IMR-90 (cell line): ENCODE results near the gene PRR9.

Experiments
- CTCF ChIP-seq: conservative IDR thresholded peaks from 2 replicates; pipeline ENCODE4 v1.5.1; 2012; ENCODE audit warnings: mild to moderate bottlenecking, low read depth, low read length, improper control_type of control experiment
- FOS ChIP-seq: fragments of 150-350 bp; IDR thresholded peaks from 2 replicates; pipeline ENCODE4 v1.6.1; 2016; ENCODE audit warnings: low read depth, low read length
- POLR2A ChIP-seq: IDR thresholded peaks from 2 replicates; pipeline ENCODE4 v1.6.1; 2012; ENCODE audit warnings: mild to moderate bottlenecking, low read depth, low read length
- RFX5 ChIP-seq: IDR thresholded peaks from 2 replicates; pipeline ENCODE4 v1.8.0; 2012; ENCODE audit warnings: low read depth, mild to moderate bottlenecking, low read length, moderate library complexity

- TF ChIP-seq CTCF: no peak
- TF ChIP-seq RFX5: no peak
- no peak for TF ChIP-seq POLR2A
- no peak for TF ChIP-seq FOS
Observed at GRCh38 chr1:153253693-153254092, 36.3 kb downstream of the PRR9 start.
